HG02642 (cell line): ENCODE results near the gene PRRX1.

ENCODE experiments used
- ATAC-seq: cut with Tn5 transposase; IDR thresholded peaks from one replicate; pipeline ENCODE4 v1.9.1; 2021; ENCODE audit warnings: mild to moderate bottlenecking; ENCODE audit not compliant: unreplicated experiment, poor library complexity

PRRX1 gene

DNA sequence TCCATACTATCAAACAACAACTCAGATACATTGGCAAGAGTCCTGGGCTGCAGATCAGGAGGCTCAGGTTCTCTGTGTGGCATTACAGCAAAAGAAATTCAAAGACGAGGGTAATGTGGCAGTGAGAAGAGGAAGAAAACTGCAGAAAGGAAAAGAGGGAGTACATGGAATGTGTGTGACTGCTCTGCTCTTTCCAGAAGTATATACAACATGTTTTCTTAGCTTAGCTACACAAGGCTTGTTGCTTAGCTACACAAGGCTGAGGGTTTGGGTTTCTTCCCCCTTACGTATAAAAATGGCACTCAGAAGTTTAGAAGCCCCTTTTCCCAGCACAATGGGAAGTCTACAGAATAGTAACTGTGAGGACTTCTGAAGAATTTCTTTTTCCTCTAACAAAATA, 86.0 kb downstream of the PRRX1 start:
- ATAC-seq, result no peak

DNA sequence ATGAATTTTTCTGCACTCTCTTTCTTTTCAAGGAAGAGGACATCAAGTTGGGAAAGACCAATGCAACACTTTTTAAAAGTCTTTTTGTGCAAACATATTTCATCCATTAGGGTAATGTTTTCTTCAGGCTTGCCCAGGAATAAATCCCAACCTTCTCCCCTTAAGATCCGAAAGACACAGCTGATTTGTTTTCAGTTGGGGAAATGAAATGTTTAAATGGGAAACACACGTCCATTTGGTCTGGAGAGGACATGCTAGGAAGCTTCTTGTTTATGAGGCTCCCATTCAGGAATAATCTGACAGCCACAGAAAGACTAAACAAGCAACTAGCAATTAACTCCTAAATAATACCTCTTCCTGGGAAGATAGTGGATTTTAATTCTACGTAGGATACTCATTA, 91.9 kb downstream of the PRRX1 start:
- no peak for ATAC-seq

DNA sequence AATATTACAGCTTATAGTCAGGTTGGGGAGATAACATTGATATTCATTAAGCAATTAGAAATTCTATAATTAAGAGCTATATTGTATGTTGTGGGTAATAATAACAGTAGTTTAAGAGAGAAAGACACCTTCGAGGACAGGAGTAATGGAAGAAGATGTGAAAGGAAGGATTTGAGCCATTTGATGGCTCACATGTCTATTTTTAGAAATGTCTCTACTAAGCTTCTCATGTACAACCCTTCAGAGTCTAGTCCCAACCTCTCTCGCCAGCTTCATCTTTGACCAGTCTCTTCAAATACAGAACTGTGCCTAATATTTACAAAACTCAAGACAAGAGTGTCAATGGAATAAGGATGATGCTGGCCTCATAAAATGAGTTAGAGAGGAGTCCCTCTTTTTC, 95.1 kb downstream of the PRRX1 start:
- ATAC-seq, result no peak

DNA sequence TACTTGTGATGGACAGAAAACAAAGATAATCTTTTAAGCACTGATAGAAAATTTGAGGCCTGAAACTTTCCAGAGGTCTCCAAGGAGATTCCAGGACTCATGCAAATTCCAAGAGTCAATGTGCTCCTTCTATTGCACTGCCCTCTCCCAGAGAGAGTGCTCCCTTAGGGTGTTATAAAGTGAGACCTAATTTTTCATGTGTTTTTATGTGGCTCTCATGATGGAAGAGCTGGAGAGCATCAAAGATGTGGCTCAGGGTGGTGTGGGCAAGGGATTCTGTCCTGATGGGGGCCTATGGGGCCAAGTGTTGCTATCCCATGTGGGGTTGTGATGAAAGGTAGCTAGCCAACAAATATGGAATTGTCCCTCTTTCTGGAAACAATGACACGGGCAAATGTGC, 101.3 kb downstream of the PRRX1 start:
- ATAC-seq, result no peak

DNA sequence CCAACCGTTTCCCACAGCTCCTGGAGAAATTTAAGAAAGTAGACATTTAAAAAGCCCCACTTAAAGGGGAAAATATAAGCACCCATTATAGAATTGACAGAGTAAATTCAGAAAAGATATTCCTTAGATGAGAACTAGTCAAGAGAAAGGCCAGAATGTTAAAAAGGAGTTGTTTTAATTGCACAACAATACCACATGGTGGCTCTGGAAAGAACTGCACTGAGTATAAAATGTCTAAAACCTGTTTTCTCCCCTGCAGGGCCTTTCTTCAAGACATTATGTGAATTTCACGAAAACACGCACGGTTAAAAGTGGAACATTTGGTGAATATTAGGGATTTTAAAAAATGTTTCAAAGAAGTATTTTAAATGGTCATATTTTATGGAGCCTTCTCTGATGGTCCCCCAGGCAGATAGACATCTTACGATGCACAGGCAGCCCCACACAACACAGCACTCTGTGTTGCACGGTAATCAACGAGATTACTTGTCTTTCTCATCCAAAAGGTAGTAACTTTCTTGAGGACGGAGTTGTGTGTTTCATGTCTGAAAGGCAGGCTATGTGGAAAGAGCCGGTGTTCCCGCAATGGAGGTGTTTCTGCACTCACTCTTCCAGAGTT, 101.9 kb downstream of the PRRX1 start:
- ATAC-seq, result no peak

DNA sequence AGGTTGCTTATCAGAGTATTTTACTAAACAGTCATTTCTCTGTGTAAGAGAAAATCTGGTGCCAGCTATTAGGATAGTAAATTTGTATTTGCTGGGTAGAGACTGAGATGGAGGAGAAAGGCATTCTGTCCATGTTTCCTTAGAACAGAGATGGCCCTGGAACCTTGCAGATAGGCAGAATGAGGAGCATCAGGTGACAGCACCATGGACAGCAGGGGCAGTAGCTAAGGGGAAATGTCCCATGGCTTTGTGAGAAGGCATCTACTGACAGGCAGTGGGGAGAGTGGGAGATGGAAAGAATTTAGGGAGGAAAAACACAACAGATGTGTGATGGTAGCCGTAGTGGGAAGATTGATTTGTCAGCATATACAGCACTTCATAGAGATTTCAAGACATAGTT, 105.0 kb downstream of the PRRX1 start:
- no peak for ATAC-seq

DNA sequence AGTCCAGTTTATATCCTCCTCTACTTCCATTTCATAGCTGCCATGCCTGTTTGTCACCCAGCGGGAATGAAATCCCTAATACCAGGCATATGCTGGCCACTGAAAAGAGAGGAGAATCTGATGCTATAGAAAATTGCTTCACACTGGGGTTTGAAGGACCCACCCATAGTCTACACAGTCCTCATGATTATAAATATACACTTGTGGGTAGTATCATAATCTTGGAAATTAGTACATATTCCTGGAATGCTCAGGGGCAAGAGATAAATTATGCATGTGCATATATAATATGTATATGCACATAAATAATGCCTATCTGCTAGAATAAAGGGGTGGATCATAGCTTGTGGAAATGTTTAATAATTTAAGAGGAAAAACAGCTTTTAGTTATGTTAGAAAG, 105.8 kb downstream of the PRRX1 start:
- no peak for ATAC-seq

DNA sequence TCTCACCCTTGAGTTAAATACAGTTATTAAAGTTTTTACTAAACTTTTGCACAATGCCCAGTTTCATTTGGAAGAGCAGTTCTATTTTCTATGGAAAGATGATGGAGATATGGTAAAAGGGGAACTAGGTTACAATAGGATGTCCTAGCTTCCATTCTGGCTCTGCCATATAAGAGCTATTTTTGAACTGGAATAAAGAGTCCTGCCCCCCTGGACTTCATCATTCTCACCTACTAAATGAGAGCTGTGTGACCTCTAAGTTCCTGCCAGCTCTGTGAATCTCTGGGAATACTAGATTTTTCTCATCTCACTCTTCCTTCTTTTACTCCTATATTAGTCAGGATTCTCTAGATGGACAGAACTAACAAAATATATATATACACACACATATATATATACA, 106.3 kb downstream of the PRRX1 start:
- no peak for ATAC-seq

DNA sequence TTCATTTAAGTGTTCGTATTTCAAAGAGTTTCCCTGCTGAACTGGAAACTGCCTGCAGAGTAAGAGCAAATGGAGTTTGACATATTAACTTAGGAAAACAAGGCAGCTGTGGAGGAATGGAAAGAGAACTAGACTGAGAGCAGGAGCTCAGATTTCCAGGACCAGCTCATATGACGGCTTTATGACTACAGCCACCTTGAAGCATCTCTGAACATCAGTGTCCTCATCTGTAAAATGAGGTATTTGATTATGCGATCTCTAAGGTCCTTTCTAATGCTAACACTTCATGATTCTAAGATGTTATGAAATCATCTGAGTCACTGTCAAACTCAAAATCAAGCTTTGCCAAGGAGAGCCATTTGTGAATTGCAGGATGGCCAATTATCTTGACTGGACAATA, 112.3 kb downstream of the PRRX1 start:
- no peak for ATAC-seq

DNA sequence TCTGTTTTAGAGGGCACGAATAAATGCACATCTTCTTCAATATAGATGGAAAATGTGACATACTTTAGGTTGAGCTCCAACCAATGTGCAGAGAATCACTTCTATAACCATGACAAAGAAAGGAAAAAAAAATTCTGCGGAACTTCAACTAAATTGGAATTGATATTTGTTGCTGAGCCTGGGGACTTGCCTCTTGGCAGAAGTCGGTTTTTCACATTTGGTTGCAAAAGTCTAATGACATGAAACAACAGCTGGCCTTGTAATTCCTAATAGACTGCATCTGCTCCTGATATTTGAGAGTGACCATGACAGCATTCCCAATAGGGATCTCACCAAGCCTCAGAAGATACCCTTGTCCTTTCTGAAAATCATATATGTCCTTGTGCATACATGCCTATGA, 112.8 kb downstream of the PRRX1 start:
- no peak for ATAC-seq
